ENCODE results near the gene C6orf163.
"Not testable (repeated sequence)": the region's sequence is repeated elsewhere in the genome, so short reads cannot be mapped to it uniquely, and the experiment has no call there.

C6orf163 gene

DNA sequence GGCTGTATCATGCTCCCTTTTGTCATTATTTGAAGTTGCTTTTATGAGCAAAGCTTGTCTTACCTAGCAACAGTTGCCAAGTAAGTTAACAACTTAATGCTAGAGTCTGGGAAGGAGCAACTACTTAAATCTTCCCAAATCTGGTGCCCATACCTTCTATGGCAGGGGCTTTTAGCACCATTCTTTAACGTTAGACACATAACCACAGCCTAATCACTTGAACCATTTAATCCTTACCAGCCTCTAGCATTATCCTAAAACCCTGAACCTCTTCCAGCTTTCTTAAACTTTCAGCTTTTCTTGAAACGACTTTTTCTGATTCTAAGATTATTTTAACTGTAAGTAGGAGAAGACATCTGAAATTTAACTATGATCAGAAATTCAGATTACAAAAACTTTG, at the start of gene C6orf163:
C6orf163 (plus strand) TSS at position 83 of the 400 bp plus-strand sequence; CDS start at position 370, 287 bp downstream.
- DNase-seq, result no peak

DNA sequence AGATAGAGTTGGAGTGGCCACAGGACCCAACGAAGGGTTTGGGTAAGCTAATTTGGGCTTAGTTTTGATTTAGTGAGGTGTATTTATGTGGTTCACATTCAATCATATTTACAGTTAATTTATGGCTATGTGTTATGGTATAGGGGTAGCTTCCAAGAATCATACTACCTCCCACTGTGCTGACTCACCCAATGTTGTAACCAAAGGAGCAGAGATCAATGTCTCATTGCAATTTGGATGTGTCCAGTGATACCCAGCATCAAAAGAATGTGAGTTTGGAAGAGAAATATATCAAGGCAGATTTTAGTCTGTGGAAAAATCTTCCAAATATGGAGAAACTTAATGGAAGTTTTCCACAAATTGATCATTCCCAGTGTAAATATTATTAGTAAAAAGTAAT, 47.5 kb upstream of the C6orf163 start:
- no peak for DNase-seq

DNA sequence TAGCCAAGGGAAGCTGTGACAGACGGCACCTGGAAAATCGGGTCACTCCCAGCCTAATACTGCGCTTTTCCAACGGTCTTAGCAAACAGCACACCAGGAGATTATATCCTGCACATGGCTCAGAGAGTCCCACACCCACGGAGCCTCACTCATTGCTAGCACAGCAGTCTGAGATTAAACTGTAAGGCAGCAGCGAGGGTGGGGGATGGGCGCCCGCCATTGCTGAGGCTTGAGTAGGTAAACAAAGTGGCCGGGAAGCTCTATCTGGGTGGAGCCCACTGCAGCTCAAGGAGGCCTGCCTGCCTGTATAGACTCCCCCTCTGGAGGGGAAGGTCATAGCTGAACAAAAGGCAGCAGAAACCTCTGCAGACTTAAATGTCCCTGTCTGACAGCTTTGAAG, 43.3 kb upstream of the C6orf163 start:
- DNase-seq, result not testable (repeated sequence)

DNA sequence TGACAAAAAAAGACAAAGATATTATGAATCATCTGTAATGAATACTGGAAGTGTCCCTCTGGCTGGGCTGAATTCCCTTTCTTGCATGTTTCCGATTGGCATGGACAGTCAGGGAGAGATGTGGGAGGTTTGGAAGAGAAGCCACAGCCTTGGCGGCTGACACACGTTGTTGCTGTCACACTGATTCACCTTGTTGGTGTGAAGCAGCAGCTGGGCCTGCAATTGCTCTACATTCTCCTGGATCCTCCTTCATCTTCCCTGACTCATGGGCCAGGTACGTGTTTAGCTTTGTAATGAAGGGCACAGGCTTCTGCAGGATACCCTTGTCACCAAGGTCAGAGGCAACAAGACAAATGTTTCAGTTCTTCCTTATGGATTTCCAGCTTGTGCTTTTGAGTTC, 35.6 kb upstream of the C6orf163 start:
- no peak for DNase-seq

GRCh38 chr6:87312860-87313259, 31.8 kb upstream of the C6orf163 start:
- DNase-seq, result no peak

GRCh38 chr6:87315071-87315470, 29.5 kb upstream of the C6orf163 start:
- no peak for DNase-seq

DNA sequence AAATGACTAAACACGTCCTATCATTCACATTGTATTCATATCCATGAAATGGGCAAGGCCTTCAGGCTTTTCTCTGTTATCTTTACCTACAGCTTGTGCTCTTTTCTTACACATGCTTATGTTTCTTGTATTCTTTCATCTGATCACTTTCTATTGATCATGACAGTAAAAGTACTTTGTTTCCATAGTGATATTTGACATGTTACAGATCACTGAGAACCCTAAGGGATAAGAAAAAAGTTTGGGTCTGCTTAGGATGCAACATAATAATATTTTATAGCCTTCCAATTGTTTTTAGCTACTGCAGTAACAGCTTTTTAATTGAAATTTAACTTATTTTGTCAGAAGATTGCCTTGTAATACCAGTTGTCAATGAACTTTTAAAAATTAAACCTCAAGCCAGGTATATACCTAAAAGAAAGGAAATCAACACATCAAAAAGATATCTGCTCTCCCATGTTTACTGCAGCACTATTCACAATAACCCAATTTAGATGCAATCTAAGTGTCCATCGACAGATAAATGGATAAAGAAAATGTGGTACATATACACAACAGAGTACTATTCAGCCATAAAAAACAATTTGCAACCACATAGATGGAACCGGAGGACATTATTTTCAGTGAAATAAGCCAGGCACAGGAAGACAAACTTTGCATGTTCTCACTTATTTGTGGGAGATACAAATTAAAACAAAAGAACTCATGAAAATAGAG, 25.2 kb upstream of the C6orf163 start:
- no peak for DNase-seq

DNA sequence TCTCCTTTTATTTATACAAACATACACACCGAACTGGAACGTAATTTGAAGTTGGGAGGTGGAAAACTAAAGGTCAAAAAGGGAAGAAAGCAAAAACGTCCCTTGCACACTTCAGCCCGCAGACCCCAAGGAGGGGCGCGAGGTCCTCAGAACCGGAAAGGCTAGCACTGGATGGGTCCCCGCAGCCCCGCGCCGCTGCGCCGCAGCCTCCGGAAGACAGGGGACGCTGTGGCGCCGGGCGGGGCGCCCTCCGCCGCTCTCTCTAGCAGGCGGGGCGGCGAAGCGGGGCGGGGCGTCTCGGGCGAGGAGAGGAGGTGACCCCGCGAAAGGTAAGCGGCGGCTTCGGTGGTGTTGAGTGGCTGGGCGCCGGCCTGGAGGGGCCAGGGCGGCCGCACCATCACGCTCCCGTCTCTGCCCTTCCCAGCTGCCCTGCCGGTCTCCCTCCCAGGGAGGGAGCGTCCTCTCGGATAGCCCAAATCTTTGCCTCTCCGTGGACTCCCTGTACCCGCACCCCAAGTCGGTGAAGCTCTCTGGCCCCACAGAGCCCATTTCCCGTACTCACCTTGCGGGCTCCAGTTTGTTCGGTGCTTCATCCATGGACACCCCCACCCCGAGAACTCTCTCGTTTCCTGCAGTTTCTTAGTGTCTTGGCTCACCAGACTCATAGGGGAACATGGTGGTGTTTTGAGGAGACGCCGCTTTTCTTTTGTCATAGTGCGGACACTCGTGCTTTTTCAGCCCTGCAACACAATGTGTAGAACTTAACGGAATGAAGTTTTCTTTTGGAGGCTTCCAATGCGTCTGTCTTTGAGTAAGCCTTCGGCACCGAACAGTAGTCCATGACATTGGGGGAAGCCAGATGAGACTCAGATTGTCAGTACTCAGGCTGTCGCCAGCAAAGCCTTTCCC, 22.1 kb upstream of the C6orf163 start, which contains the start of gene SMIM8:
SMIM8 (plus strand) TSS at position 285 of the 909 bp plus-strand sequence. CDS start 14,444 bp downstream, outside the sequence.
- DNase-seq, result peak; percentile 86

DNA sequence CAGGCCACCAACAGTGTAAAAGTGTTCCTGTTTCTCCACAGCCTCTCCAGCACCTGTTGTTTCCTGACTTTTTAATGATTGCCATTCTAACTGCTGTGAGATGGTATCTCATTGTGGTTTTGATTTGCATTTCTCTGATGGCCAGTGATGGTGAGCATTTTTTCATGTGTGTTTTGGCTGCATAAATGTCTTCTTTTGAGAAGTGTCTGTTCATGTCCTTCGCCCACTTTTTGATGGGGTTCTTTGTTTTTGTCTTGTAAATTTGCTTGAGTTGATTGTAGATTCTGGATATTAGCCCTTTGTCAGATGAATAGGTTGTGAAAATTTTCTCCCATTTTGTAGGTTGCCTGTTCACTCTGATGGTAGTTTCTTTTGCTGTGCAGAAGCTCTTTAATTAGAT, 20.7 kb upstream of the C6orf163 start:
- not testable (repeated sequence) for DNase-seq

DNA sequence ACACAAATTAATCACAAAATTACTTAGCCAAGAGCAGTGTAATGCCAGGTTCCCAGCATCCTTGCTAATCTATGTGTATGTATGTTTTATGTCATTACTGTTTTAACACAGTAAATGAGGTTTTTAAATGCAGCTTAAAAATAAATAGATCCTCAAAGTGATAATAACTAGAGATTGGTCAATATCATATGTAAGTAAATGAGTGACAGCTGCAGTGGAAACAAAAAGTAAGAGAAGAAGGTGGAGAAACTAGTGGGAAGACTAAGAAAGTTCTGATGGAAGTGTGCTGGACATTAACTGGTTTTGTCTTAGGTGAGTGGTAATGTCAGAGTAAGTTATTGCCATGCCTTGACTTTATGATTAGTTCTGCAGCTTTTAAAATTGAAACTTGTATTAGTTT, 13.7 kb upstream of the C6orf163 start:
- DNase-seq, result no peak

DNA sequence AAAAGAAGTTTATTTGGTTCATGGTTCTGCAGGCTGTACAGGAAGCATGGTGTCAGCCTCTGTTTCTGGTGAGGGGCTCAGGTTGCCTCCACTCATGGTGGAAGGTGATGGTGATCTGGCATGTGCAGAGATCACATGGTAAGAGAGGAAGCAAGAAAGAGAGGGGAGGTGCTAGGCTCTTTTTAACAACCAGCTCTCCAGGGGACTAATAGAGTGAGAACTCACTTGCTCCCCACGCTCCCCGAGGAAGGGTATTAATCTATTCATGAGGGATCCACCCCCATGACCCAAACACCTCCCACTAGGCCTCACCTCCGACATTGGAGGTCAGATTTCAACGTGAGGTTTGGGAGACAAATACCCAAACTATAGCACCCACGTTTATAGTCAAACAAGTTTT, 11.6 kb upstream of the C6orf163 start:
- no peak for DNase-seq

GRCh38 chr6:87333591-87334181, 10.9 kb upstream of the C6orf163 start:
- no peak for DNase-seq

DNA sequence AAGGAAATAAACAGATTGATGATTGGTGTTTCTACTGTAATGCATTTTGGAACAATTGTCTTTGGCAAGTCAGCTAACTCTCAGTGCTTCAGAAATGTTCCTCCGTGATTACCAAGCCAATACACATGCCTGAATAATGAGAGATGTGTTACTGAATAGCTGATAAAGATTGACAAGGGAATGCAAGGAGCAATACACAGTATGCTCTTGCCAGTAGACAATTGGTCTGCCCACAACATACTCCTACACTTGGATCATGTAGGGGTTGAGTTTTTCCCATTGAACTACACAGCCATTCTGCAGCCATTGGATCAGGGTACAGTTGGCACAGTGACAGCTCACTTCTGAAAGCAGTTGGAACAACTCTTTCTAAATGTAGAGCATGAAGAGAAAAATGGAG, 9.9 kb upstream of the C6orf163 start:
- no peak for DNase-seq

DNA sequence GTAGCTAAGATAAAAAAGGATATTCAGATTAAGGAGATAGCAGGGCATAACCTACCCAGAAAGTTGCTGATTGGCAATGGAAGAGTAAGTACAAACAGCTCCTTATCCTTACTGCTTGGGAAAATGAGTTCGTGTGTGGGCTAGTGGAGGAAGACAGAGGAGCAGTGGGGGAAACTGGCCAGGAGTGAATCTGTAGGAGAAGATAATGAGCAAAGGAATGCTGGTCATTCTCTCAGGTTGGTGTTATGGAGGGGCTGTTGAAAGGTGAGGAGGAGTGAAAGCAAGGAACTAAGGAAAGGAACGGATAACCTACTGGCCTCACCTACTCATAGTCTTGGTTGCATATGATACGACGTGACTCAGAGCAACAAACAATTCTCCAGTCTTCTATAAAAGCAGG, 8.2 kb upstream of the C6orf163 start:
- no peak for DNase-seq

DNA sequence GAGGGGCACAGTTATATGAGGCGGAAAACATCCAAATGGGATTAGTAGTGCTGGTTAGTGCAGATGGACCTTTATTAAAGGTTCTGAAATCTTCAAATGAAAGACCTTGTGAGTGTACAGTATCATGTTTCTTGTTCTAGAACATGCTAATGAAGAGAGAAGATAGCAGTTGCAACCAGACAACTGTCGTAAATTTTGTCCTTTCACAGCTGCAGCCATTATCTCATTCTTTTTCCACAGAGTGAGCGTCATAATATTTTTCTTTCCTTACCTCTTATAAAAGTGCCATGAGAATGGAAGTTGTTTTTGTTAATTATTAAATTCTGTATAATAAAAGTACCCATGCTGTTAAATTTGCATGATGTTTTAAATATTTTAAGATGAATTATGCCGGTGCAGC, 4.4 kb upstream of the C6orf163 start:
- DNase-seq, result no peak

- no peak for DNase-seq
These were observed 3.5 kb upstream of the C6orf163 start for GRCh38 chr6:87341158-87341557.

GRCh38 chr6:87341899-87342298, 2.7 kb upstream of the C6orf163 start:
- no peak for DNase-seq

DNA sequence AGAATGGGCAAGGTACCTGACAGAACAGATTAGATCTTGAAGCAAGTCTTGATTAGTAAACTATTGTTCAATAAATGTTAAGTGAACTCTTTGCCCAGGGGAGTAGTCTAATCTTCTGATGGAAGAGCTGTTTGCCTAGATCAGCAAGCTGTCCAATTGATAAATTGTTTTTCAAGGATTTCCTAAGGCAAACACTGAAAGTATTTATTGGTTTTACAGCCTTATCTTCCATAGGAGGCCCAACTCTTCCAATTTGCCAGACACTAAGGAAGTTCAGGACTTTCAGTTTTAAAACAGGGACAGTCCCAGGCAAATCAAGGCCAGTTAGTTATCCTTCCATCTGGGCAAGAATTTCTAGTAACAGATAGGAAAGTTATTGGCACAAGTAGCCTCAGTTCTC, 1.8 kb upstream of the C6orf163 start:
- DNase-seq, result no peak

GRCh38 chr6:87346700-87347099, 2.1 kb downstream of the C6orf163 start:
- no peak for DNase-seq

DNA sequence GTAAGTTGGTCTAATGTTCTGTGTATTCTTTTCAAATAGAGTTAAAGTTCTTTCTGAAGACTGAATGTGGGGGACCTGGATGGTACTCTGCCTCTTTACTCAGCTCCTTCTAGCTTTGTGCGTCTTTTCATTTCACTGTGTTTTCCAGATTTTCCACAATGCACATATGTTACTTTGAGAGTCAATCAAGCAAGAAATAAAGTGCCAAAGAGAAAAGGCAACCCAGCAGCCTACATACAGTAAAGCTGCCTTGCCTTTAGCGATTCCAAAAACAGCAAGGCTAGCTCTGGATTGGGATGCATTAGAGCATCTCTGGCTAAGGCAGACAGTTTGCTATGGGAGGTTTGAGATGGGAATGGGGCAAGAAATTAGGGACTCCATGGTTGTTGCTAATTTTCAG, 5.3 kb downstream of the C6orf163 start:
- DNase-seq, result no peak

- DNase-seq, result no peak
These were observed 5.9 kb downstream of the C6orf163 start for GRCh38 chr6:87350516-87350915.

DNA sequence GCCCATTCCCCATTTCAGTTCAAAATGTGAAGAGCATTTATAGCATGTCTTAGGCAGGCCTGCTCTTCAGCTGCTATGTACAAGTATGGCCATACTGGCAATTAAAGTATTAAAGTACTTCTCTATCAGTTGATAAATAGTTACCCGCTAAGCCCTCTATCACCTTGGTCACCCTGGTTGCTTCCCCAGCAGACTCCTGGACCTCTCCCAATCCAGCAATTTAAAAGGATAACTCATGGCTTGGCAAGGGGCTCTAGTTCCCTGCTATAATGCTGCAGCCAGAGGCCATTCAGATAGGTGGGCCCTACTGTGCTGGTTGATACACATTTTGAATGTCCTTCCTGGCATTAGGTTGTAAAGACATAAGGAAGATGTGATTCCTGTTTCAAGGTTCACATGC, 7.0 kb downstream of the C6orf163 start:
- no peak for DNase-seq

DNA sequence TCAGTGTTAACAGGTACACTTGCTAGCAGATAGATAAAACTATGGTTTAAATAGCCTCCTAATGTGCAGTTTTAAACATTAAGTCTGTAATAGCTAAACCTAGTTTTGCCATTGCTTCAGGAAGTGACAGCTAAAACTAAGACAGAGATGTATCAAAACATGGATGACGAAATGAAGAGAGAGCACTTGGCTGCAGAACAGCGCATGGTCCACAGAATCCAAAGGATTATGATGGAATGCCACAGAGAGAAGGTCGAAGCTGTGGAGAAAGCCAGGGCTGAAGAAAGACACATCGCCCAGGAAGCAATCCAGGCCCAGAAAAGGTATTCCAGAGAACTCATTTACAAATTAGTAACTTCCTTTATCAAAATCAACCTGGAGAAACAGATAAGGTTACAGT, 11.6 kb downstream of the C6orf163 start:
- no peak for DNase-seq

All from suppressor macrophage treated with lipopolysaccharide for 4 hours (primary cell).